ENCODE results near the gene THEMIS.

Gene THEMIS

DNA sequence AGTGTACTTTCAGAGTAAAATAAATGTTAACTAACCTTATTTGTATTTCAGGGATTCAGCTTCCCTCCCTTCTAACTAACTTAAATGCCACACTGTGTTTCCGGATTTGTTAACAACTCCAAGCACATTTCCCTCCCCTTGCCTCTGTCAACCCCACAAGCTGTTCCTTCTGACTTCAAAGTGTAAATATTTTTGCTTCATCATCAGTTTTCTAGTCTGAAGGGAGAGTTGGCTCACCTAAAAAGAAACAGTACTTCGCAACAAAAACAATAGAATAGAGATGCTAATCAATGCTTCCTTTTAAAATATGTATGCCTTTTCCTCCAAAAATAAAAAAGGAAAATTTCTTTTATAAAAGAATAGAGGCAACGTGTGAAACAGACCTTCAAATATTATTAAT lies 132.6 kb downstream of the THEMIS start:
- Histone ChIP-seq H3K4me1 (ENCODE audit: control insufficient read depth, insufficient read depth, low read length) (no peaks in the 10 kb centered on the region), H3K9me3 (ENCODE audit: control insufficient read depth, low read length) (no peaks in the 10 kb centered on the region), H3K27me3 (replicated peaks; ENCODE audit: control insufficient read depth, insufficient read depth, low read length) (no peaks in the 10 kb centered on the region), H3K36me3 (ENCODE audit: control insufficient read depth, insufficient read depth, low read length, severe bottlenecking) (no peaks in the 10 kb centered on the region), H3K9ac (ENCODE audit: low read length) (no peak overlapping the region), H3K4me3 (ENCODE audit: low read length) (no peak overlapping the region)
- DNase-seq (ENCODE audit: low read depth), result no peak

- Histone ChIP-seq H3K36me3 (ENCODE audit: control insufficient read depth, insufficient read depth, low read length, severe bottlenecking) (no peaks in the 10 kb centered on the region), H3K27me3 (replicated peaks; ENCODE audit: control insufficient read depth, insufficient read depth, low read length) (no peaks in the 10 kb centered on the region), H3K4me3 (ENCODE audit: low read length) (no peak overlapping the region), H3K9ac (ENCODE audit: low read length) (no peak overlapping the region), H3K9me3 (ENCODE audit: control insufficient read depth, low read length) (no peaks in the 10 kb centered on the region), H3K4me1 (ENCODE audit: control insufficient read depth, insufficient read depth, low read length) (no peaks in the 10 kb centered on the region)
- DNase-seq (ENCODE audit: low read depth), result no peak
Observed at GRCh38 chr6:127765949-127766348, 134.9 kb downstream of the THEMIS start.

- peaks cover 8% of the 10 kb centered on the region for H3K9me3 ChIP-seq (ENCODE audit: control insufficient read depth, low read length)
- no peaks in the 10 kb centered on the region for H3K27me3 ChIP-seq (replicated peaks; ENCODE audit: control insufficient read depth, insufficient read depth, low read length)
- H3K36me3 ChIP-seq (ENCODE audit: control insufficient read depth, insufficient read depth, low read length, severe bottlenecking), result no peaks in the 10 kb centered on the region
- no peaks in the 10 kb centered on the region for H3K4me1 ChIP-seq (ENCODE audit: control insufficient read depth, insufficient read depth, low read length)
- no peak overlapping the region for H3K4me3 ChIP-seq (ENCODE audit: low read length)
- DNase-seq (ENCODE audit: low read depth), result no peak
- no peak overlapping the region for H3K9ac ChIP-seq (ENCODE audit: low read length)
Observed at GRCh38 chr6:127762284-127762683, 138.6 kb downstream of the THEMIS start.

DNA sequence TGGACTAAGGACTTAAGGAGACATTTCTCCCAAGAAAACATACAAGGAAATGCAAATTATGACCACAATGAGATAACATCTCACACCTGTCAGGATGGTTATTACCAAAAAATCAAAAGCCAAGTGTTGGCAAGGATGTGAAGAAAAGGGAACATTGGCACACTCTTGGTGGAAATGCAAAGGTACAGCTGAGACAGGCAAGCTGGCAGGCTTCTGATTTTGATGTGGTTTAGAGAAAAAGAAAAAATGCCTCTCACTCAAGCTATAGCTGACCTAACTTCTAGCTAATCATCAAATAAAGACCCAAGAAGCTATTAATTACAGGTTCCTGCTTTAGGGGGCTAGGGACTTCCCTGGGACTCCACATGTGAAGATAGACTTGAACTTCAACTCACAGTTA lies 139.8 kb downstream of the THEMIS start:
- Histone ChIP-seq H3K4me1 (ENCODE audit: control insufficient read depth, insufficient read depth, low read length) (no peaks in the 10 kb centered on the region), H3K36me3 (ENCODE audit: control insufficient read depth, insufficient read depth, low read length, severe bottlenecking) (no peaks in the 10 kb centered on the region), H3K9me3 (ENCODE audit: control insufficient read depth, low read length) (peaks cover 8% of the 10 kb centered on the region), H3K4me3 (ENCODE audit: low read length) (no peak overlapping the region), H3K27me3 (replicated peaks; ENCODE audit: control insufficient read depth, insufficient read depth, low read length) (no peaks in the 10 kb centered on the region), H3K9ac (ENCODE audit: low read length) (no peak overlapping the region)
- DNase-seq (ENCODE audit: low read depth), result no peak

- Histone ChIP-seq H3K27me3 (replicated peaks; ENCODE audit: control insufficient read depth, insufficient read depth, low read length) (no peaks in the 10 kb centered on the region), H3K4me1 (ENCODE audit: control insufficient read depth, insufficient read depth, low read length) (no peaks in the 10 kb centered on the region), H3K36me3 (ENCODE audit: control insufficient read depth, insufficient read depth, low read length, severe bottlenecking) (no peaks in the 10 kb centered on the region), H3K4me3 (ENCODE audit: low read length) (no peak overlapping the region), H3K9me3 (ENCODE audit: control insufficient read depth, low read length) (no peaks in the 10 kb centered on the region), H3K9ac (ENCODE audit: low read length) (no peak overlapping the region)
- DNase-seq (ENCODE audit: low read depth), result no peak
Observed at GRCh38 chr6:127749095-127749494, 151.8 kb downstream of the THEMIS start.

GRCh38 chr6:127748290-127748689 lies 152.6 kb downstream of the THEMIS start:
- Histone ChIP-seq H3K4me3 (ENCODE audit: low read length) (no peak overlapping the region), H3K4me1 (ENCODE audit: control insufficient read depth, insufficient read depth, low read length) (no peaks in the 10 kb centered on the region), H3K9ac (ENCODE audit: low read length) (no peak overlapping the region), H3K27me3 (replicated peaks; ENCODE audit: control insufficient read depth, insufficient read depth, low read length) (no peaks in the 10 kb centered on the region), H3K36me3 (ENCODE audit: control insufficient read depth, insufficient read depth, low read length, severe bottlenecking) (no peaks in the 10 kb centered on the region), H3K9me3 (ENCODE audit: control insufficient read depth, low read length) (no peaks in the 10 kb centered on the region)
- DNase-seq (ENCODE audit: low read depth), result no peak

DNA sequence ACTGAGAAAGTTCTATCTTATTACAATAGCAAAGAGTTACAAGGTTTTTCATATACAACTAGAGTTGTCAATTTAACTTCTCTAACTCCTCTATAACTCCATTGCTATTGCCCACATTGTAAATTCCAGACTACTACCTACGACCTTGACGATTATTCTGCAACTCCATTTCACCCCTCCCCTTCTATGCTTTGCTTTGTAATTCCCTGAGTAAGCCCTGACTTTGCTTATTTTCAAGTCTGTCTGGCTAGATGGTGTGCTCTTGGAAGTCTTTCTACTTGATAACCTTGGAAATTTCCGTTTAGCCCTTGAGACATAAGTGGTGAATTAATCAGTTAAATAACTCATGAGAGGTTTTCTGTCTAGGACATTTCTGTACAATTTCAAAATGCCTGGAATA lies 162.4 kb downstream of the THEMIS start:
- Histone ChIP-seq H3K36me3 (ENCODE audit: control insufficient read depth, insufficient read depth, low read length, severe bottlenecking) (no peaks in the 10 kb centered on the region), H3K9ac (ENCODE audit: low read length) (no peak overlapping the region), H3K4me3 (ENCODE audit: low read length) (no peak overlapping the region), H3K4me1 (ENCODE audit: control insufficient read depth, insufficient read depth, low read length) (no peaks in the 10 kb centered on the region), H3K9me3 (ENCODE audit: control insufficient read depth, low read length) (no peaks in the 10 kb centered on the region), H3K27me3 (replicated peaks; ENCODE audit: control insufficient read depth, insufficient read depth, low read length) (no peaks in the 10 kb centered on the region)
- no peak for DNase-seq (ENCODE audit: low read depth)

GRCh38 chr6:127737768-127738167 lies 163.1 kb downstream of the THEMIS start:
- DNase-seq (ENCODE audit: low read depth), result peak; percentile 8
- H3K4me1 ChIP-seq (ENCODE audit: control insufficient read depth, insufficient read depth, low read length), result no peaks in the 10 kb centered on the region
- no peaks in the 10 kb centered on the region for H3K9me3 ChIP-seq (ENCODE audit: control insufficient read depth, low read length)
- H3K4me3 ChIP-seq (ENCODE audit: low read length), result no peak overlapping the region
- no peak overlapping the region for H3K9ac ChIP-seq (ENCODE audit: low read length)
- H3K36me3 ChIP-seq (ENCODE audit: control insufficient read depth, insufficient read depth, low read length, severe bottlenecking), result no peaks in the 10 kb centered on the region
- no peaks in the 10 kb centered on the region for H3K27me3 ChIP-seq (replicated peaks; ENCODE audit: control insufficient read depth, insufficient read depth, low read length)

DNA sequence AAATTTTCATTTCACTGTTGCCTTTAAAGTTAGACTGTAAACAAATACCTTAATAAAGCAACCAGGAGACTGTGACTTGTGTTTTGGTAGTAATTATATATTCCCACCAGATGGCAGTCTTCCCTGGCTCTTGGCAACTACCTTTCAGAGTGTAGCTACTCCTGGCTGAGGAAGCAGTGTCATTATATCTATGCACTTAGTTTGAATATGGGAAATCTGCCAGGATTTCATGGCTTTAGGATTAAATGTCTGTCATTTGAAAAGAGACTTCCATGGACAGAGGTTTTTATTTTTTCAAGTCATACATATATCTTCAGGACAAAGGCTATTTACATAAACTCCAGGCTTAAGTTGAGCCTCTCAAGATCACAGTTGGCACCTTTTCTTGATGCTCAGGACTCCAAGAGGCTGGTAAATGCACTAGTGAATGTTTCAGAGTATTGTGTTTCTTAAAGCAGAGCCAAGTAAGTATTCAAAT lies 163.8 kb downstream of the THEMIS start:
- Histone ChIP-seq H3K36me3 (ENCODE audit: control insufficient read depth, insufficient read depth, low read length, severe bottlenecking) (no peaks in the 10 kb centered on the region), H3K27me3 (replicated peaks; ENCODE audit: control insufficient read depth, insufficient read depth, low read length) (no peaks in the 10 kb centered on the region), H3K9me3 (ENCODE audit: control insufficient read depth, low read length) (no peaks in the 10 kb centered on the region), H3K4me1 (ENCODE audit: control insufficient read depth, insufficient read depth, low read length) (no peaks in the 10 kb centered on the region), H3K4me3 (ENCODE audit: low read length) (no peak overlapping the region), H3K9ac (ENCODE audit: low read length) (no peak overlapping the region)
- DNase-seq (ENCODE audit: low read depth), result peak; percentile 90

DNA sequence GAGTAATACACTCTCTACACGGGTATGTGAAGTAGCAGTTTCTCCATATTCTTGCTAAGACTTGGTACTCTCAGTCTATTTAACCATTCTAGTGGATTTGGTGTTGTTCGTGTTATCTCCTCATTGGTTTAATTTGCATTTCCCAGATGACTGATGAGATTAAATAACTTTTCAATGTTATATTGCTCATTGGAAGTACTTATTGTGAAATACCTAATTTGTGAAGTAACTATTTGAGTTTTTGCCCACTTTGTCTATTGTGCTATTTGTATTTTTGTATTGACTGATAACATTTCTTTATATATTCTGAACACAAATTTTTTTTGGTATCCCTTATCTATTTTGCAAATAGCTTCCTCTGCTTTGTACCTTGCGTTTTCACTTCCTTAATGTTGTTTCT lies 167.9 kb downstream of the THEMIS start:
- Histone ChIP-seq H3K9me3 (ENCODE audit: control insufficient read depth, low read length) (no peaks in the 10 kb centered on the region), H3K9ac (ENCODE audit: low read length) (no peak overlapping the region), H3K36me3 (ENCODE audit: control insufficient read depth, insufficient read depth, low read length, severe bottlenecking) (no peaks in the 10 kb centered on the region), H3K27me3 (replicated peaks; ENCODE audit: control insufficient read depth, insufficient read depth, low read length) (no peaks in the 10 kb centered on the region), H3K4me1 (ENCODE audit: control insufficient read depth, insufficient read depth, low read length) (no peaks in the 10 kb centered on the region), H3K4me3 (ENCODE audit: low read length) (no peak overlapping the region)
- no peak for DNase-seq (ENCODE audit: low read depth)

DNA sequence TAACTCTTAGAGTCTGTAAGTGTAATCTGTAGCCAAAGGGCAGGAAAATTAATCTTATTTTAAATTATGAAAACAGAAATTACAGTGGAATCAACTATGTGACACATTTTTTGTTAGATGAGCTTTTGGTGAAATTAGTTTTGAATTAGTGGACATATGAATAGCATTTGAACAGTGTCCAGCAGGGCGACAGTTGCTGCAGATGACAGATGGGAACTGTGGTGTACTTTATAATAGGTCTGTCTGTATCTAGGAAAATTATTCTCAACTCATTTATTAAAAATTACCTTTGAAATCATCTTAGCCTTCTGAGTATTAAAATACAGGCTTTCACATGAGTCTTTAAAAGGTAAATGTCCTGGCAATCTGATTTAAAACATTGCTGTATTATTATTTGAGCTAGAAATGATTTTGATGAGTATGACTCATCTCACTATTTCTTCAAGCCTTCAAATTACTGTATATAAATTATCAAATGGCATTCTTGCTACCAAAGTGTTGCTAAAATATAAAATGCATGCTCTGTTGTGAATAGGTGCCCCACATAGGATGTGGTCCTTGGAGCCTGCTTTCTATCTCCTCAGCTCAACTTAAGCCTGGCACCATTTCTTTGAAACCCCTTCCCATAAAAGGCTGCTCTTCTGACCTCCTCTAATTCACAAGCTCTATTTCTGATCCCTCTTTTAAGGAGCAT lies 173.5 kb downstream of the THEMIS start:
- Histone ChIP-seq H3K4me3 (ENCODE audit: low read length) (no peak overlapping the region), H3K27me3 (replicated peaks; ENCODE audit: control insufficient read depth, insufficient read depth, low read length) (no peaks in the 10 kb centered on the region), H3K9ac (ENCODE audit: low read length) (no peak overlapping the region), H3K36me3 (ENCODE audit: control insufficient read depth, insufficient read depth, low read length, severe bottlenecking) (no peaks in the 10 kb centered on the region), H3K9me3 (ENCODE audit: control insufficient read depth, low read length) (no peaks in the 10 kb centered on the region), H3K4me1 (ENCODE audit: control insufficient read depth, insufficient read depth, low read length) (no peaks in the 10 kb centered on the region)
- no peak for DNase-seq (ENCODE audit: low read depth)

GRCh38 chr6:127725821-127726220 lies 175.0 kb downstream of the THEMIS start:
- H3K36me3 ChIP-seq (ENCODE audit: control insufficient read depth, insufficient read depth, low read length, severe bottlenecking), result no peaks in the 10 kb centered on the region
- no peak overlapping the region for H3K9ac ChIP-seq (ENCODE audit: low read length)
- H3K4me3 ChIP-seq (ENCODE audit: low read length), result no peak overlapping the region
- H3K9me3 ChIP-seq (ENCODE audit: control insufficient read depth, low read length), result no peaks in the 10 kb centered on the region
- no peaks in the 10 kb centered on the region for H3K27me3 ChIP-seq (replicated peaks; ENCODE audit: control insufficient read depth, insufficient read depth, low read length)
- H3K4me1 ChIP-seq (ENCODE audit: control insufficient read depth, insufficient read depth, low read length), result peaks cover 4% of the 10 kb centered on the region
- DNase-seq (ENCODE audit: low read depth), result no peak
